GM18909 (cell line): Measurements from ENCODE around the gene NDUFS2.

Experiments used
- ATAC-seq: cut with Tn5 transposase; IDR thresholded peaks from one replicate; pipeline ENCODE4 v1.9.1; 2021; ENCODE audit warnings: mild to moderate bottlenecking; ENCODE audit not compliant: unreplicated experiment, poor library complexity

NDUFS2 gene

GRCh38 chr1:161201836-161202712 is at the start of gene NDUFS2:
Gene NDUFS2 (plus strand): TSS chr1:161202367. CDS start chr1:161202386, 19 bp downstream.
- ATAC-seq = peak; percentile 96

- ATAC-seq = peak; percentile 8
Measured at GRCh38 chr1:161153176-161153575, 49.0 kb upstream of the NDUFS2 start.

- ATAC-seq = peak; percentile 94
Measured at GRCh38 chr1:161153682-161154337, 48.4 kb upstream of the NDUFS2 start, which contains the start of gene UFC1. Gene UFC1 (plus strand): TSS chr1:161153978. CDS start chr1:161153998, 20 bp downstream.

- no peak for ATAC-seq
Measured at GRCh38 chr1:161157867-161158266, 44.3 kb upstream of the NDUFS2 start.

GRCh38 chr1:161158316-161159010 is 43.7 kb upstream of the NDUFS2 start:
- no peak for ATAC-seq

GRCh38 chr1:161159087-161159912 is 42.9 kb upstream of the NDUFS2 start, which contains the start of gene USP21:
Gene USP21 (plus strand): TSS chr1:161159500. CDS start chr1:161160641, 1,141 bp downstream.
- peak; percentile 87 for ATAC-seq

GRCh38 chr1:161159913-161160243 is 42.3 kb upstream of the NDUFS2 start:
- no peak for ATAC-seq

- no peak for ATAC-seq
Measured at GRCh38 chr1:161160671-161161145, 41.5 kb upstream of the NDUFS2 start.

GRCh38 chr1:161161652-161162051 is 40.5 kb upstream of the NDUFS2 start:
- ATAC-seq = no peak

- ATAC-seq = no peak
Measured at GRCh38 chr1:161162052-161162451, 40.1 kb upstream of the NDUFS2 start.

GRCh38 chr1:161162806-161163205 is 39.4 kb upstream of the NDUFS2 start:
- no peak for ATAC-seq

- ATAC-seq = no peak
Measured at GRCh38 chr1:161163793-161164192, 38.4 kb upstream of the NDUFS2 start.

GRCh38 chr1:161164901-161165610 is 37.1 kb upstream of the NDUFS2 start:
- ATAC-seq = no peak

- ATAC-seq = peak; percentile 94
Measured at GRCh38 chr1:161165742-161166668, 36.2 kb upstream of the NDUFS2 start, which contains the start of gene PPOX. Gene PPOX (plus strand): TSS chr1:161166426. CDS start chr1:161166848, 422 bp downstream.

GRCh38 chr1:161166669-161167548 is 35.3 kb upstream of the NDUFS2 start:
- no peak for ATAC-seq

- ATAC-seq = no peak
Measured at GRCh38 chr1:161168906-161169305, 33.3 kb upstream of the NDUFS2 start.

GRCh38 chr1:161171191-161171590 is 31.0 kb upstream of the NDUFS2 start:
- ATAC-seq = no peak
